Ectodermal cell (in vitro differentiated cells): Measurements from ENCODE around the gene PAK5.

Experiments
- H3K27ac ChIP-seq: 2 replicates; pipeline ENCODE4 v1.7.0; 2013; ENCODE audit warnings: mild to moderate bottlenecking, low read depth, low read length; ENCODE audit not compliant: insufficient read depth, poor library complexity, severe bottlenecking
- H3K27me3 ChIP-seq: 2 replicates; pipeline ENCODE4 v1.7.0; 2013; ENCODE audit warnings: mild to moderate bottlenecking, low read length; ENCODE audit not compliant: insufficient read depth, control insufficient read depth, poor library complexity, severe bottlenecking
- H3K36me3 ChIP-seq: one replicate; pipeline ENCODE4 v1.7.0; 2013; ENCODE audit warnings: low read length; ENCODE audit not compliant: control insufficient read depth, insufficient read depth
- H3K4me1 ChIP-seq: one replicate; pipeline ENCODE4 v1.7.0; 2013; ENCODE audit warnings: low read length; ENCODE audit not compliant: control insufficient read depth, insufficient read depth
- H3K4me3 ChIP-seq: 2 replicates; pipeline ENCODE4 v1.7.0; 2013; ENCODE audit warnings: low read depth, low read length, control low read depth; ENCODE audit not compliant: insufficient read depth
- H3K9me3 ChIP-seq: 2 replicates; pipeline ENCODE4 v1.7.0; 2013; ENCODE audit warnings: mild to moderate bottlenecking, low read length, moderate library complexity; ENCODE audit not compliant: control insufficient read depth
- WGBS, 2 experiments: methylation state at CpG; one replicate each; pipeline ENCODE4 v1.1.7; 2013; ENCODE audit warnings: missing lambda C conversion rate in 2 of 2; 5-methylcytosine and 5-hydroxymethylcytosine counted together

The PAK5 gene

GRCh38 chr20:9508696-9509178 lies 330.1 kb downstream of the PAK5 start:
- no peaks in the 10 kb centered on the region for H3K36me3 ChIP-seq
- no peaks in the 10 kb centered on the region for H3K9me3 ChIP-seq
- 39 to 46% methylated on average over 30 of the region's 30 CpGs for WGBS, 2 experiments
- peaks cover 88% of the 10 kb centered on the region for H3K27me3 ChIP-seq
- H3K4me3 ChIP-seq = peak overlapping the region; percentile 5
- peaks cover 12% of the 10 kb centered on the region for H3K4me1 ChIP-seq
- no peak overlapping the region for H3K27ac ChIP-seq

GRCh38 chr20:9508240-9508661 lies 330.6 kb downstream of the PAK5 start:
- Histone ChIP-seq H3K36me3 (no peaks in the 10 kb centered on the region), H3K9me3 (no peaks in the 10 kb centered on the region), H3K4me1 (peaks cover 8% of the 10 kb centered on the region), H3K27ac (no peak overlapping the region), H3K4me3 (peak overlapping the region; percentile 10), H3K27me3 (peaks cover 84% of the 10 kb centered on the region)
- WGBS, 2 experiments = 36 to 41% methylated on average over 23 of the region's 23 CpGs

- Histone ChIP-seq H3K27me3 (peaks cover 81% of the 10 kb centered on the region), H3K36me3 (no peaks in the 10 kb centered on the region), H3K4me3 (peak overlapping the region; percentile 10), H3K27ac (no peak overlapping the region), H3K4me1 (peaks cover 8% of the 10 kb centered on the region), H3K9me3 (no peaks in the 10 kb centered on the region)
- WGBS, 2 experiments = 44% methylated on average over 37 of the region's 37 CpGs
These were observed 331.2 kb downstream of the PAK5 start for GRCh38 chr20:9507544-9508239.

GRCh38 chr20:9506964-9507369 lies 331.9 kb downstream of the PAK5 start:
- WGBS, 2 experiments = 31 to 39% methylated on average over 31 of the region's 31 CpGs
- Histone ChIP-seq H3K9me3 (no peaks in the 10 kb centered on the region), H3K27me3 (peaks cover 74% of the 10 kb centered on the region), H3K27ac (no peak overlapping the region), H3K4me1 (peaks cover 8% of the 10 kb centered on the region), H3K4me3 (peak overlapping the region; percentile 5), H3K36me3 (no peaks in the 10 kb centered on the region)

- Histone ChIP-seq H3K27ac (no peak overlapping the region), H3K9me3 (no peaks in the 10 kb centered on the region), H3K36me3 (no peaks in the 10 kb centered on the region), H3K4me3 (no peak overlapping the region), H3K4me1 (peaks cover 8% of the 10 kb centered on the region), H3K27me3 (peaks cover 68% of the 10 kb centered on the region)
- WGBS, 2 experiments = 45 to 47% methylated on average over 34 of the region's 34 CpGs
These were observed 332.5 kb downstream of the PAK5 start for GRCh38 chr20:9506280-9506821.

- H3K27me3 ChIP-seq = peaks cover 41% of the 10 kb centered on the region
- 74% methylated on average over 9 of the region's 9 CpGs for WGBS, 2 experiments
These were observed 335.2 kb downstream of the PAK5 start for GRCh38 chr20:9503526-9504245.

GRCh38 chr20:9501473-9501872 lies 337.4 kb downstream of the PAK5 start:
- H3K36me3 ChIP-seq = no peaks in the 10 kb centered on the region
- H3K4me1 ChIP-seq = no peaks in the 10 kb centered on the region
- H3K27ac ChIP-seq = no peak overlapping the region
- no peaks in the 10 kb centered on the region for H3K9me3 ChIP-seq
- WGBS, 2 experiments = 91 to 92% methylated on average over 1 to 2 of the region's 2 CpGs
- no peak overlapping the region for H3K4me3 ChIP-seq
- H3K27me3 ChIP-seq = peaks cover 19% of the 10 kb centered on the region

More at GRCh38 chr20:9503526-9504245, 335.2 kb downstream of the PAK5 start:
- Histone ChIP-seq H3K4me3 (no peak overlapping the region), H3K27ac (no peak overlapping the region), H3K36me3 (no peaks in the 10 kb centered on the region), H3K4me1 (peaks cover 8% of the 10 kb centered on the region), H3K9me3 (no peaks in the 10 kb centered on the region)

- H3K4me1 ChIP-seq = no peaks in the 10 kb centered on the region
- no peak overlapping the region for H3K27ac ChIP-seq
- H3K9me3 ChIP-seq = no peaks in the 10 kb centered on the region
- 82 to 86% methylated on average over 2 of the region's 2 CpGs for WGBS, 2 experiments
- no peak overlapping the region for H3K4me3 ChIP-seq
- peaks cover 6% of the 10 kb centered on the region for H3K27me3 ChIP-seq
- no peaks in the 10 kb centered on the region for H3K36me3 ChIP-seq
These were observed 338.8 kb downstream of the PAK5 start for GRCh38 chr20:9500121-9500520.

GRCh38 chr20:9499126-9499899 lies 339.6 kb downstream of the PAK5 start:
- Histone ChIP-seq H3K9me3 (no peaks in the 10 kb centered on the region), H3K27me3 (no peaks in the 10 kb centered on the region), H3K27ac (no peak overlapping the region), H3K4me3 (no peak overlapping the region), H3K36me3 (no peaks in the 10 kb centered on the region), H3K4me1 (no peaks in the 10 kb centered on the region)
- 92 to 94% methylated on average over 5 of the region's 5 CpGs for WGBS, 2 experiments
